ENCODE results near the gene SPATS2.
"Not testable (repeated sequence)": the region's sequence is repeated elsewhere in the genome, so short reads cannot be mapped to it uniquely, and the experiment has no call there.

SPATS2 gene

DNA sequence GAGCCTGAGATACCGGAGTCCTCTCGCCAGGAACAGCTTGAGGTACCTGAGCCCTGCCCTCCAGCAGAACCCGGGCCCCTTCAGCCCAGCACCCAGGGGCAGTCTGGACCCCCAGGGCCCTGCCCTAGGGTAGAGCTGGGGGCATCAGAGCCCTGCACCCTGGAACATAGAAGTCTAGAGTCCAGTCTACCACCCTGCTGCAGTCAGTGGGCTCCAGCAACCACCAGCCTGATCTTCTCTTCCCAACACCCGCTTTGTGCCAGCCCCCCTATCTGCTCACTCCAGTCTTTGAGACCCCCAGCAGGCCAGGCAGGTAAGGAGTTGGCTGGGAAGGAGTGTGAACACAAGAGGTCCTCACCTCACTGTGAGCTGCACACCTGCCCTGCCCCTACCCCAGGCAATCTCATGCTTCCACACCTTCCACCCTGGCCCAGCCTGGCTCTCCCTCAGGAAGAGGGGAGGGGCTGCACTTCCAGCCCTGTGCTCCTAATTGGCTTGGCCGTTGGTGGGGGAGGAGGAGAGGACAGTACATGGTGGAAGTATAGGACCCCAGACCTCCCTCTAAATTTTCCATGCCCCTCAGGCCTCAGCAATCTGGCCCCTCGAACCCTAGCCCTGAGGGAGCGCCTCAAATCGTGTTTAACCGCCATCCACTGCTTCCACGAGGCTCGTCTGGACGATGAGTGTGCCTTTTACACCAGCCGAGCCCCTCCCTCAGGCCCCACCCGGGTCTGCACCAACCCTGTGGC lies 36.5 kb upstream of the SPATS2 start:
- peaks cover 0 to 8% of the 10 kb centered on the region in 2 experiments for H3K4me1 ChIP-seq (ENCODE audit: control insufficient read depth in 1 of 2, insufficient read depth in 1 of 2, low read depth in 1 of 2, low read length in 1 of 2)
- TF ChIP-seq, protein P1, sequence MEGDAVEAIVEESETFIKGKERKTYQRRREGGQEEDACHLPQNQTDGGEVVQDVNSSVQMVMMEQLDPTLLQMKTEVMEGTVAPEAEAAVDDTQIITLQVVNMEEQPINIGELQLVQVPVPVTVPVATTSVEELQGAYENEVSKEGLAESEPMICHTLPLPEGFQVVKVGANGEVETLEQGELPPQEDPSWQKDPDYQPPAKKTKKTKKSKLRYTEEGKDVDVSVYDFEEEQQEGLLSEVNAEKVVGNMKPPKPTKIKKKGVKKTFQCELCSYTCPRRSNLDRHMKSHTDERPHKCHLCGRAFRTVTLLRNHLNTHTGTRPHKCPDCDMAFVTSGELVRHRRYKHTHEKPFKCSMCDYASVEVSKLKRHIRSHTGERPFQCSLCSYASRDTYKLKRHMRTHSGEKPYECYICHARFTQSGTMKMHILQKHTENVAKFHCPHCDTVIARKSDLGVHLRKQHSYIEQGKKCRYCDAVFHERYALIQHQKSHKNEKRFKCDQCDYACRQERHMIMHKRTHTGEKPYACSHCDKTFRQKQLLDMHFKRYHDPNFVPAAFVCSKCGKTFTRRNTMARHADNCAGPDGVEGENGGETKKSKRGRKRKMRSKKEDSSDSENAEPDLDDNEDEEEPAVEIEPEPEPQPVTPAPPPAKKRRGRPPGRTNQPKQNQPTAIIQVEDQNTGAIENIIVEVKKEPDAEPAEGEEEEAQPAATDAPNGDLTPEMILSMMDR (IDR thresholded peaks at IDR 0.05), result no peak
- H3K36me3 ChIP-seq, result peaks cover 50% of the 10 kb centered on the region
- H3K9me3 ChIP-seq, result no peaks in the 10 kb centered on the region
- H3K27me3 ChIP-seq, result peaks cover 47% of the 10 kb centered on the region
- no peak overlapping the region for H3K27ac ChIP-seq
- H3K4me3 ChIP-seq (ENCODE audit: low read depth in 1 of 2, low read length in 1 of 2), result no peak overlapping the region

GRCh38 chr12:49331380-49332222 lies 35.7 kb upstream of the SPATS2 start:
- H3K27me3 ChIP-seq, result peaks cover 55% of the 10 kb centered on the region
- no peak overlapping the region for H3K27ac ChIP-seq
- H3K4me3 ChIP-seq (ENCODE audit: low read depth in 1 of 2, low read length in 1 of 2), result no peak overlapping the region
- no peaks in the 10 kb centered on the region for H3K9me3 ChIP-seq
- H3K4me1 ChIP-seq (ENCODE audit: control insufficient read depth in 1 of 2, insufficient read depth in 1 of 2, low read depth in 1 of 2, low read length in 1 of 2), result peaks cover 4 to 16% of the 10 kb centered on the region in 2 experiments
- peaks cover 45% of the 10 kb centered on the region for H3K36me3 ChIP-seq
- TF ChIP-seq, protein P1 (IDR thresholded peaks at IDR 0.05), result no peak

DNA sequence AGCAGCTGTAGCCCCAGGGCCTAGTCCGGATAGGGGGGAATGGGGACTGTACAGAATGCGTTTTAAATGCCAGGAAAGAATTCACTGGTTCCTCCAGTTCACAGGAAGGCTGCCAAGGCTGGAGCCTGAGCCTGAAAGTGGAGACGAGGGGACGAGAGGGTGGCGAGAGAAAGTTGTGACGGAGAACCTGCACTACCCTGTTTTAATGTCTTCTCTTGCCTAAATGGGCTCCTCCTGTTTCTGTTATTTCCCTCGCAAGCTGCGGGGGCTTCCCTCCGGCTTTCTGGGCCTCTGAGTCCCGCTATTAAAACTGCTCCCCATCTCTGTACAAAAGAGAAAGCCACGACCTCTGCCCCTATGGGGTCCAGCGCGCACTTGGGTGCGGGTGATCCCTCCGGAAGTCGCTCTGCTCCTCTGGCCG lies 34.8 kb upstream of the SPATS2 start:
- H3K27ac ChIP-seq, result no peak overlapping the region
- H3K9me3 ChIP-seq, result no peaks in the 10 kb centered on the region
- H3K27me3 ChIP-seq, result peaks cover 64% of the 10 kb centered on the region
- H3K4me1 ChIP-seq (ENCODE audit: control insufficient read depth in 1 of 2, insufficient read depth in 1 of 2, low read depth in 1 of 2, low read length in 1 of 2), result peaks cover 8 to 24% of the 10 kb centered on the region in 2 experiments
- H3K4me3 ChIP-seq (ENCODE audit: low read depth in 1 of 2, low read length in 1 of 2), result no peak overlapping the region
- TF ChIP-seq, protein P1 (IDR thresholded peaks at IDR 0.05), result no peak
- H3K36me3 ChIP-seq, result peaks cover 37% of the 10 kb centered on the region

DNA sequence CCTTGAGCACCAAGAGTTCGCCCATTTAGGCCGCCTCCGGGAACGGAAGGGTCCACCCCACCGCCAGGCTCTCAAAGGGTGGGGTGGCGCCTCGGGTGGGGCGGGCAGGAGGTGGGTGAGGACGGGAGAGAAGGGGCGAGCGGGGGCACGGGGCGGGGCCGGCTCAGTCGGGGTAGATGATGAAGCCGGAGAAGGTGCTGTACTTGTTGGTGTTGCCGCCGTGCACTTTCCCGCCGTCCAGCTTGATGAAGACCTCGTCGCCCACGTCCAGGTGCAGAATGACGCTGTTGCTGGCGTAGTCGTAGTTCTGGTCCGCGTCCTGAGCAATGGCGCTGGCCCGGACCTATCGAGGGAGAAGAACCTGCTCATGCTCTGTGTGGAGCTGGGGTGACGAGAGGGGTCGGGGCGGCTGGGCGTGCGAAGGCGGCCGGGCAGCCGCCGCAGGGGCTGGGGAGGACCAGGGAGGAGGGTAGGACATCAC lies 34.3 kb upstream of the SPATS2 start:
- no peaks in the 10 kb centered on the region for H3K9me3 ChIP-seq
- H3K36me3 ChIP-seq, result peaks cover 37% of the 10 kb centered on the region
- no peak overlapping the region for H3K27ac ChIP-seq
- H3K27me3 ChIP-seq, result peaks cover 68% of the 10 kb centered on the region
- H3K4me3 ChIP-seq (ENCODE audit: low read depth in 1 of 2, low read length in 1 of 2), result no peak overlapping the region
- peaks cover 8 to 24% of the 10 kb centered on the region in 2 experiments for H3K4me1 ChIP-seq (ENCODE audit: control insufficient read depth in 1 of 2, insufficient read depth in 1 of 2, low read depth in 1 of 2, low read length in 1 of 2)
- TF ChIP-seq, protein P1 (IDR thresholded peaks at IDR 0.05), result no peak

- Histone ChIP-seq H3K4me1 (ENCODE audit: control insufficient read depth in 1 of 2, insufficient read depth in 1 of 2, low read depth in 1 of 2, low read length in 1 of 2) (peaks cover 8 to 24% of the 10 kb centered on the region in 2 experiments), H3K36me3 (peaks cover 33% of the 10 kb centered on the region), H3K27me3 (peaks cover 77% of the 10 kb centered on the region)
- H3K9me3 ChIP-seq; H3K4me3 ChIP-seq (ENCODE audit: low read depth in 1 of 2, low read length in 1 of 2); H3K27ac ChIP-seq: not testable (repeated sequence)
These were observed 33.5 kb upstream of the SPATS2 start for GRCh38 chr12:49333778-49334177.
